ENCODE data around the gene ZNF77.

Gene ZNF77

GRCh38 chr19:2950286-2951124 is 5.7 kb upstream of the ZNF77 start:
- DNase-seq (ENCODE audit: low spot score) (peak; percentile 98), ATAC-seq (ENCODE audit: low read depth) (peak; percentile 93)
- peak overlapping the region; percentile 62 for H3K27ac ChIP-seq (ENCODE audit: poor library complexity, severe bottlenecking)
- H3K36me3 ChIP-seq (ENCODE audit: low read depth) = no peaks in the 10 kb centered on the region
- H3K9me3 ChIP-seq (ENCODE audit: severe bottlenecking) = no peaks in the 10 kb centered on the region
- TF ChIP-seq CTCF (IDR thresholded peaks at IDR 0.05; ENCODE audit: poor library complexity, severe bottlenecking) = no peak
- no peaks in the 10 kb centered on the region for H3K27me3 ChIP-seq (ENCODE audit: insufficient read depth, poor library complexity, severe bottlenecking)
- H3K4me3 ChIP-seq (ENCODE audit: severe bottlenecking) = peak overlapping the region; percentile 64
- peaks cover 3% of the 10 kb centered on the region for H3K4me1 ChIP-seq (ENCODE audit: insufficient read depth, poor library complexity, severe bottlenecking)

- no peak for ATAC-seq (ENCODE audit: low read depth)
- Histone ChIP-seq H3K27ac (ENCODE audit: poor library complexity, severe bottlenecking) (peak overlapping the region; percentile 62), H3K27me3 (ENCODE audit: insufficient read depth, poor library complexity, severe bottlenecking) (no peaks in the 10 kb centered on the region), H3K4me1 (ENCODE audit: insufficient read depth, poor library complexity, severe bottlenecking) (peaks cover 3% of the 10 kb centered on the region), H3K36me3 (ENCODE audit: low read depth) (no peaks in the 10 kb centered on the region), H3K9me3 (ENCODE audit: severe bottlenecking) (no peaks in the 10 kb centered on the region), H3K4me3 (ENCODE audit: severe bottlenecking) (peak overlapping the region; percentile 64)
- DNase-seq (ENCODE audit: low spot score) = no peak
- no peak for TF ChIP-seq CTCF (IDR thresholded peaks at IDR 0.05; ENCODE audit: poor library complexity, severe bottlenecking)
Observed at GRCh38 chr19:2949939-2950285, 5.1 kb upstream of the ZNF77 start.

- H3K36me3 ChIP-seq (ENCODE audit: low read depth) = no peaks in the 10 kb centered on the region
- no peak for TF ChIP-seq CTCF (IDR thresholded peaks at IDR 0.05; ENCODE audit: poor library complexity, severe bottlenecking)
- DNase-seq (ENCODE audit: low spot score) (no peak), ATAC-seq (ENCODE audit: low read depth) (no peak)
- no peaks in the 10 kb centered on the region for H3K27me3 ChIP-seq (ENCODE audit: insufficient read depth, poor library complexity, severe bottlenecking)
- H3K4me3 ChIP-seq (ENCODE audit: severe bottlenecking) = peak overlapping the region; percentile 86
- no peaks in the 10 kb centered on the region for H3K9me3 ChIP-seq (ENCODE audit: severe bottlenecking)
- no peaks in the 10 kb centered on the region for H3K4me1 ChIP-seq (ENCODE audit: insufficient read depth, poor library complexity, severe bottlenecking)
- peak overlapping the region; percentile 43 for H3K27ac ChIP-seq (ENCODE audit: poor library complexity, severe bottlenecking)
Observed at GRCh38 chr19:2945575-2946184, 909 bp upstream of the ZNF77 start.

GRCh38 chr19:2944403-2944774 is 382 bp downstream of the ZNF77 start:
- DNase-seq (ENCODE audit: low spot score) (no peak), ATAC-seq (ENCODE audit: low read depth) (no peak)
- Histone ChIP-seq H3K4me3 (ENCODE audit: severe bottlenecking) (peak overlapping the region; percentile 86), H3K36me3 (ENCODE audit: low read depth) (no peaks in the 10 kb centered on the region), H3K9me3 (ENCODE audit: severe bottlenecking) (no peaks in the 10 kb centered on the region), H3K27ac (ENCODE audit: poor library complexity, severe bottlenecking) (no peak overlapping the region), H3K27me3 (ENCODE audit: insufficient read depth, poor library complexity, severe bottlenecking) (no peaks in the 10 kb centered on the region), H3K4me1 (ENCODE audit: insufficient read depth, poor library complexity, severe bottlenecking) (no peaks in the 10 kb centered on the region)
- no peak for TF ChIP-seq CTCF (IDR thresholded peaks at IDR 0.05; ENCODE audit: poor library complexity, severe bottlenecking)
